KOPT-K1 (cell line): ENCODE measurements around the gene KCTD7.
"Not testable (repeated sequence)": the region's sequence is repeated elsewhere in the genome, so short reads cannot be mapped to it uniquely, and the experiment has no call there.

Experiments
- H3K27ac ChIP-seq: fragments of 200-600 bp; sonication (generic); 2 replicates; pipeline ENCODE4 v1.5.1; 2016; ENCODE audit warnings: antibody characterized with exemption, mild to moderate bottlenecking, low read depth, low read length; ENCODE audit not compliant: poor library complexity, severe bottlenecking
- H3K36me3 ChIP-seq: fragments of 200-600 bp; sonication (generic); 2 replicates; pipeline ENCODE4 v1.5.1; 2017; ENCODE audit warnings: antibody characterized with exemption, mild to moderate bottlenecking, low read length, moderate library complexity; ENCODE audit not compliant: insufficient read depth
- H3K9me3 ChIP-seq: fragments of 200-600 bp; sonication (generic); 2 replicates; pipeline ENCODE4 v1.5.1; 2017; ENCODE audit warnings: antibody characterized with exemption, low read length, mild to moderate bottlenecking; ENCODE audit not compliant: insufficient read depth, poor library complexity, severe bottlenecking

The KCTD7 gene

DNA sequence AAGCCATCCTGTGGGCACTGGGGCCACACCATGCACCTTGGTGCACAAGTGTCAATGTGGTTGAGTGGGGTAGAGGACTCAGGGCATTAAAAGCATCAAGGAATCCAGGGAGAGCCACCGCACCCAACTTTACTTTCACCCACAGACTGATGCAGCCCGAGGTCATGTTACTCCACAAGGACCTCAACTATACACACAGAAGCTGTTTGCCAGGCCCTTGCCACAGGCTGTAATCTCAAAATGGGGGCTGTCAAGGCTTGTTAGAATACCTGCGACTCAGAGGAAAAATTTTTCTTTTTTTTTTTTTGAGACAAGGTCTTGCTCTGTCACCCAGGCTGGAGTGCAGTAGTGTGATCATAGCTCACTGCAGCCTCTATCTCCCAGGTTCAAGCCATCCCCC is 26.5 kb upstream of the KCTD7 start:
- Histone ChIP-seq H3K9me3 (no peaks in the 10 kb centered on the region), H3K27ac (no peak overlapping the region)

DNA sequence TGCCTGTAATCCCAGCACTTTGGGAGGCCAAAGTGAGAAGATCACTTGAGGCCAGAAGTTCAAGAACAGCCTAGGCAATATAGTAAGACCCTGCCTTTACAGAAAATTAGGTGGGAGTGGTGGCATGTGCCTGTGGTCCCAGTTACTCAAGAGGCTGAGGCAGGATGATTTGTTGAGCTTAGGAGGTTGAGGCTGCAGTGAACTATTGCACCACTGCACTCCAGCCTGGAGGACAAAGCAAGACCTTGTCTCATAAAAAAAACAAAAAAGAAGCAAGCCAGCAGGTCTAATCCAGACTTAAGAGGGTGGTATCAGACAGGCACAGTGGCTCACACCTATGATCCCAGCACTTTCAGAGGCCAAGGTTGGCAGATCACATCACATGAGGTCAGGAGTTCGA is 24.5 kb upstream of the KCTD7 start:
- H3K9me3 ChIP-seq, result no peaks in the 10 kb centered on the region
- no peak overlapping the region for H3K27ac ChIP-seq
- no peaks in the 10 kb centered on the region for H3K36me3 ChIP-seq

More for the DNA sequence above, 26.5 kb upstream of the KCTD7 start:
- no peaks in the 10 kb centered on the region for H3K36me3 ChIP-seq

DNA sequence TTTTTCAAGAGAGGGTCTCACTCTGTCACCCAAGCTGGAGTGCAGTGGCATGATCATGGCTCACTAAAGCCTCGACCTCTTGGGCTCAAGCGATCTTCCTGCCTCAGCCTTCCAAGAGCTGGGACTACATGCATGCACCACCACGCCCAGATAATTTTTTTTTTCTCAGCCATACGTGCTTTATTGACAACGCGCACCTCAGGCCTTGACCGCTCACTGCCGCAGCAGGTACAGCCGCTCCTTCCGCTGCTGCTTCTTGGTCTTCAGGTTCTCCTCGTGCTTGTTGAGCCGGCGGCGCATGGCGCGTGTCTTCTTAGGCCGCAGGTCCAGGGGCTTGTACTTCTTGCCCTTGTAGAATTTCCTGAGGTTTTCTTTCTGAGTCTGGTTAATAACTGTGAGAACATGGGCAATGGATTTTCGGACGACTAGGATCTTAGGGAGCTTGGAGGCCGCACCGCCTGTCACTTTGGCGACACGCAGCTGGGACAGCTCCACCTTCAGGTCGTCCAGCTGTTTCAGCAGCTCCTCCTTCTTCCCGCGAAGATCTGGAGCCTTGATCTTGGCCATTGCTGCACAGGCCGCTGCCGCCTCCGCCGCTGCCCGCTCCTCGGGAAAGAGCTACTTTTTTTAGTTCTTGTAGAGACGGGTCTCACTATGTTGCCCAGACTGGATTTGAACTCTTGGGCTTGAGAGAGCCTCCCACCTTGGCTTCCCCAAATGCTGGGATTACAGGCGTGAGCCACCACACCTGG is 22.0 kb upstream of the KCTD7 start:
- H3K9me3 ChIP-seq, H3K36me3 ChIP-seq, H3K27ac ChIP-seq: not testable (repeated sequence)

DNA sequence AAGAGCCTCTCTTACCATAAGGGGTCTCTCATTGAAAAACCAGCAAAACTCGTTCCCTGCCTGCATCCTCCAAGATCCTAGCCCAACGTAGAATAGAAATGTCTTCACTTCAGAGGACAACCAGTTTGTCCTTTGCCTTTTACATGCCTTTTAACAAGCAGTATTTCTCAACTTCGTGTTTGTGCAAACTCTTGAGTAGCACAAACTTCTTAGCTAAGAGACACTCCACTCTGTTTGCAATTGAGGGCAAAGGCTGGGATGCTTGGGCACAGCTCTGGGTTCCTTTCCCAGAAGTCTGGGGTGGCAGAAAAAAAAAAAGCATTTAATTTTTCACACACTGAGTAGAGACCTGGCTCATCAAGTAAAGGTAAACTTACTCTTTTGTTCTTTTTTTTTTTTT is 19.5 kb upstream of the KCTD7 start:
- H3K36me3 ChIP-seq, result no peaks in the 10 kb centered on the region
- no peaks in the 10 kb centered on the region for H3K9me3 ChIP-seq
- H3K27ac ChIP-seq, result no peak overlapping the region

DNA sequence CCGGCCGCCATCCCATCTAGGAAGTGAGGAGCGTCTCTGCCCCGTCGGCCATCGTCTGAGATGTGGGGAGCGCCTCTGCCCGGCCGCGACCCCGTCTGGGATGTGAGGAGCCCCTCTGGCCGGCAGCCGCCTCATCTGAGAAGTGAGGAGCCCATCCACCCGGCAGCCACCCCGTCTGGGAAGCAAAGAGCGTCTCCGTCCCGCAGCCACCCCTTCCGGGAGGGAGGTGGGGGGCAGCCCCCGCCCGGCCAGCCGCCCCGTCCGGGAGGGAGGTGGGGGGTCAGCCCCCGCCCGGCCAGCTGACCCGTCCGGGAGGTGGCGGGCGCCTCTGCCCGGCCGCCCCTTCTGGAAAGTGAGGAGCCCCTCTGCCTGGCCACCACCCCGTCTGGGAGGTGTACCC is 14.1 kb upstream of the KCTD7 start:
- H3K36me3 ChIP-seq, H3K27ac ChIP-seq, H3K9me3 ChIP-seq: not testable (repeated sequence)

DNA sequence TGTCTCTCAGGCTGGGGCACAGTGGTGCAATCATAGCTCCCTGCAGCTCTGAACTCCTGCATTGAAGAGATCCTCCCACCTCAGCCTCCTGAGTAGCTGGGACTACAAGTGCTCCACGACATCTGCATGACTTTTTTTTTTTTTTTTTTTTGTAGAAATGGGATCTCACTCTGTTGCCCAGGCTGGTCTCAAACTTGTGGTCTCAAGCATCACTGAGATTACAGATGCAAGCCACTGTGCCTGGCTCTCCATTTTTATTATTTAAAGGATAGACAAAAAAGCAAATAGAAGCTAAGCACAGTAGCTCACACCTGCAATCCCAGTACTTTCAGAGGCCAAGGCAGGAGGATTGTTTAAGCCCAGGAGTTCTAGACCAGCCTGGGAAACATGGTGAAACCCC is 13.0 kb upstream of the KCTD7 start:
- Histone ChIP-seq H3K27ac (no peak overlapping the region), H3K36me3 (no peaks in the 10 kb centered on the region), H3K9me3 (no peaks in the 10 kb centered on the region)

DNA sequence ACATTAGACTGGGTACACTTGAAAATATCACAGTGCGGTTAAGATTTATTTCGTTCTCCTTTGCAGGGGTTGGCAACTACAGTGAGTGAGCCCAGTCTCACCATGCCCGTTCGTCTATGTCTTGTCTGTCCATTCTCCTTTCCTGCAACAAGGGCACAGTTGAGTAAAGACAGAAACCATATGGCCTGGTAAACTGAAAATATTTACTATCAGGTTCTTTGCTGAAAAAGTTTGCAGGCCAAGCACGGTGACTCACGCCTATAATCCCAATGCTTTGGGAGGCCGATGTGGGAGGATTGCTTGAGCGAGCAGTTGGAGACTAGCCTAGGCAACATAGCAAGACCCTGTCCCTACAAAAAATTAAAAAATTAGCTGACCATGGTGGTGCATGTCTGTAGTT is 11.4 kb upstream of the KCTD7 start:
- no peak overlapping the region for H3K27ac ChIP-seq
- H3K9me3 ChIP-seq, result no peaks in the 10 kb centered on the region
- no peaks in the 10 kb centered on the region for H3K36me3 ChIP-seq

DNA sequence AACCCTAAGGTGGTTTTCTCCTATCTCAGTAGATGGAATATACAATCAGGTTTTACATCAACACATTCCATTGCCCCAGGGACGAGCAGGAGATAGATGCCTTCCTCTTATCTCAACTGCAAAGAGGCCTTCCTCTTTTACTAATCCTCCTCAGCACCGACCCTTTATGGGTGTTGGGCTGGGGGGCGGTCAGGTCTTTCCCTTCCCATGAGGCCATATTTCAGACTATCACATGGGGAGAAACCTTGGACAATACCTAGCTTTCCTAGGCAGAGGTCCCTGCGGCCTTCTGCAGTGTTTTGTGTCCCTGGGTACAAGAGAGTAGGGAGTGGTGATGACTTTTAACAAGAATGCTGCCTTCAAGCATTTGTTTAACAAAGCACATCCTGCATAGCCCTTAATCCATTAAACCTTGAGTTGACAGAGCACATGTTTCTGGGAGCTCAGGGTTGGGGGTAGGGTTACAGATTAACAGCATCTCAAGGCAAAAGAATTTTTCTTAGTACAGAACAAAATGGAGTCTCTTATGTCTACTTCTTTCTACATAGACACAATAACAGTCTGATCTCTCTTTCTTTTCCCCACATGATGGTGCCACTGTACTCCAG is 9.2 kb upstream of the KCTD7 start:
- not testable (repeated sequence) for H3K9me3 ChIP-seq, H3K27ac ChIP-seq, H3K36me3 ChIP-seq

DNA sequence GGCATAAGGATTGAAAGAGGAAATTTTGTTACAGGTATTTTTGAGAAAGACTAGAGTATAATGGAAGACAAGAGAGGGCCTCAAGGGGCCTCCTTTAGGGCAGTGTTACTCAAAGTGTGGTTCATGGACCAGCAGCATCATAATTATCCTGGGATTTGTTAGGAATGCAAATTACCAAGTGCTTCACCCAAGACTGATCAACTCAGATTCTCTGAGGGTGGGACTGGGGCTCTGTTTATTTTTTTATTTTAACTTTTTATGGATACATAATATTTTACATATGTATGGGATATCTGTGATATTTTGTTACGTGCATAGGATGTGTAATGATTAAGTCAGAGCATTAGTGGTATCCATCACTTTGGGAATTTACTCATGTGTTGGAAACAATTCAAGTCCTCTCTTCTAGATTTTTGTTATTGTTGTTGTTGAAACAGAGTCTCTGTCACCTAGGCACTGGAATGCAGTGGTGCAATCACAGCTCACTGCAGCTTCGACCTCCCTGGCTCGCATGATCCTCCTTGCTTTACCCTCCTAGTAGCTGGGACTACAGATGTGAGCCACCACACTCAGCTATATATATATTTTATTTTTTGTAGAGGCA is 2.2 kb upstream of the KCTD7 start:
- no peaks in the 10 kb centered on the region for H3K36me3 ChIP-seq
- H3K27ac ChIP-seq, result no peak overlapping the region
- H3K9me3 ChIP-seq, result no peaks in the 10 kb centered on the region

DNA sequence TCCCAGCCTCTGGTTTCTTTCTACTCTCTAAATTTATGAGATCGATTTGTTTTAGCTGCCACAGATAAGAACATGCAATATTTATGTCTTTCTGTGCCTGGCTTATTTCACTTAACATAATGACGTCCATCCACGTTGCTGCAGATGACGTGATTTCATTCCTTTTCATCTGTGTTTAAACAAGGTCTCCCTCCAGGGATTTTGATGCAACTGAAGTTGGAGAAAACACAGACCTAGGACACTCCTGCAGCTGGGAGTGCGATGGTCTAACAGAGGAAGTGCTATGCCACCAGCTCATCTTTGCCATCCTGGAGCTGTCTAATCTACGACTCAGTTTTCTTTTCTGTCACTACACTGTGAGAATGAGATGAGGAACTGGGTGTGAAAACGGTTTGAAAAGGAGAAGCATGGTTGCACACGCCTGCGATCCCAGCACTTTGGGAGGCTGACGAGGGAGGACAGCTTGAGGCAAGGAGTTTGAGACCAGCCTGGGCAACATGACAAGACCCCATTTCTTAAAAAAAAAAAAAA is 1.5 kb upstream of the KCTD7 start:
- H3K27ac ChIP-seq, result no peak overlapping the region
- no peaks in the 10 kb centered on the region for H3K9me3 ChIP-seq
- H3K36me3 ChIP-seq, result no peaks in the 10 kb centered on the region

DNA sequence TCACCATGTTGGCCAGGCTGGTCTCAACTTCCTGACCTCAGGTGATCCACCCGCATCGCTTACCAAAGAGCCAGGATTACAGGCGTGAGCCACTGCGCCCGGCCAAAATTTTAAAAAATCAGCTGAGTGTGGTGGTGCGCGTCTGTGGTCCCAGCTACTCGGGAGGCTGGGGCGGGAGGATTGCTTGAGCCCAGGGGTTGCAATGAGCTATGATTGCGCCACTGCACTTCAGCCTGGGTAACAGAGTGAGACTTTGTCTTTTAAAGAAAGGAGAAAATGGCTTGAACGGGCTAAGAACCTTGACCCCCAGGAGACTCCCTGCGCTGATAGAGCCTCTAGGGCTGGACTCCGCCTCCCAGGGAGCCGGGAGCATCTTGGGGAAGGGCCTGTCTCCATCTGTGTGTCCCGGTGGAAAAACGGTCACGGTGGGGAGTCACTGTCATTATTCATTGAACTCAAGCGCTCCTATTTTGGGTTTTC is 760 bp upstream of the KCTD7 start:
- H3K9me3 ChIP-seq, result no peaks in the 10 kb centered on the region
- H3K27ac ChIP-seq, result peak overlapping the region; percentile 53
- H3K36me3 ChIP-seq, result no peaks in the 10 kb centered on the region

DNA sequence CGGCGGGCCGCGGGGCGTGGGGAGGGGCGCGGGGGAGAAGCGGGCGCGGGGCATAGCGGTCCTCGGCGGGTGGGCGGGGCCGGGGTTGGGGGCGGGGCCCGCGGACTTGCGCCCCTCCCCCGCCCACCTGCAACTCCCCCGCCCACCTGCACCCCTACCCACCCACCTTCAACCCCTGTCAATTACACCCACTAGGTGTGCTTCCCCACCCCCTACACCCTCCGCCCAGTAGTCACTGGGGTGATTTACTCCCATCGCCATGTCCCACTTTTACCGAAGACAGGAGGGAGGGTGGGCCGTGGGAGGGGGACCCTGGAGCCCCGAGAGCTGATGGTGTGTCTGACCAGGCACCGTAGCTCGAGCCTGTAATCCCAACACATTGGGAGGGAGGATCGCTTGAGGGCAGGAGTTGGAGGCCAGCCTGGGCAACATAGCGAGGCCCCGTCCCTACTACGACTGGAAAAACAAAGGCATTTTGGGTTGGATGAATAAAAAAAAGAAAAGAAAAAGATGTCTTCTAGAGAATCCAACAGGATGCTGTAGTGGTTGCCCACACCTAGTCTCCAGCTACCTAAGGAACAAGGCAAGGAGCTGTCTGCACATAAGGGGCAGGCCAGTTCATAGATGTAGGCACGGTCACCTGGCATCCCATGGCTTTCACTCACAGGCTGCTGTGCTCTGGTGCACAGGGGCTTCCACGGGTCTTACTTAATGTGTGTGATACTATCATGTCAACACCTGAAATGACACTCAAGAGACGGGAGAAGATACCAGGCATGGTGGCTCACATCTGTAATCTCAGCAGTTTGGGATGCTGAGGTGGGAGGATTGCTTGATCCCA is 761 bp downstream of the KCTD7 start:
- Histone ChIP-seq H3K27ac (peak overlapping the region; percentile 70), H3K9me3 (no peaks in the 10 kb centered on the region), H3K36me3 (peaks cover 4% of the 10 kb centered on the region; the same call in 1 of the 2 replicates)

DNA sequence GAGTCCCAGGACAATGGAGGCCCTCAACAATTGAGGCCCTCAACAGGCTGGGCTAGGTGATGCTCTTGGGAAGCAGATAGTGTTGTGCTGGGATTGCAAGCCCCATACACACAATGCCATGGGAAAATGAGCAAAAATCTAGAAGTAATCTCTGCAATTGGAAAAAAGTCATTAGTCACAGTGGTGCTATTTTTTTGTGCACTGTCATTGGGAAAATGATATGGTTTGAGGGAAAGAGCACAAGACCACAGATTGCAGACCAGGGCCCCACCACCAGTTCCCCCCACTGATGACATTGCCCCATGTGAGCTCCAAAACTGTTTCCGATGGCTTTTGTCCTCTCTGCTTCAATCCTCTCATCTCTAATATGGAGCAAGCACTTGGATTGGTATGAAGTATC is 1.9 kb downstream of the KCTD7 start:
- H3K36me3 ChIP-seq, result peaks cover 6% of the 10 kb centered on the region; the same call in 1 of the 2 replicates
- H3K9me3 ChIP-seq, result no peaks in the 10 kb centered on the region
- no peak overlapping the region for H3K27ac ChIP-seq

DNA sequence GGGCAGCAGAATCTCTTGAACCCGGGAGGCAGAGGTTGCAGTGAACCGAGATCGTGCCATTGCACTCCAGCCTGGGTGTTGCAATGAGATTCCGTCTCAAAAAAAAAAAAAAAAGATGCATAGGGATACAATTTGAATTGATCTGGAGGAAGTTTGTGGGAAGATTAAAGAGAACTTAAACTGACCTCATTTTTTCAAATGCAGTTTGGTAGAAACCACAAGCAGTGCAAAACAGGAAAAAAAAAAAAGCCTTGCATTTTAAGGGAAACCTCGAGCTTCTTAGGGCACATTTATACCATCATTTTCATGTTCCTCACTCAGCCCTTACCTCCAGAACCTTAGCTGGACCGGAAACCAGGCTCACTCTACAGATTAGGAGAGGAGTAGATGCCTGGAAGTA is 2.8 kb downstream of the KCTD7 start:
- Histone ChIP-seq H3K9me3 (no peaks in the 10 kb centered on the region), H3K27ac (no peak overlapping the region), H3K36me3 (peaks cover 6% of the 10 kb centered on the region; the same call in 1 of the 2 replicates)

DNA sequence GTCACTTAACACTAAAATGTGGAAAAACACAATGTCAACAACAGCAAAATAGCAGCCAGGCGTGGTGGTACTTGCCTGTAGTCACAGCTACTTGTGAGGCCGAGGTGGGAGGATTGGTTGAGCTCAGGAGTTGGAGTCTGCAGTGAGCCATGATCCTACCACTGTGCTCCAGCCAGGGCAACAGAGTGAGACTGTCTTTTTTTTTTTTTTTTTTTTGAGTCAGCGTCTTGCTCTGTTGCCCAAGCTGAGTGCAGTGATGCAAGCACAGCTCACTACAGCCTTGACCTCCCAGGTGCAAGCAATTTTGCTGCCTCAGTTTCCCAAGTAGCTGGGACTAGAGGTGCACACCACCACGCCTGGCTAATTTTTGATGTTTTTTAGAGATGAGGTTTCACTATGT is 6.1 kb downstream of the KCTD7 start:
- H3K27ac ChIP-seq, result no peak overlapping the region
- H3K36me3 ChIP-seq, result peaks cover 25% of the 10 kb centered on the region

More for the DNA sequence above, 6.1 kb downstream of the KCTD7 start:
- no peaks in the 10 kb centered on the region for H3K9me3 ChIP-seq
